22Rv1 (cell line): ENCODE results near the gene E2F2.

Experiments
- CTCF ChIP-seq: fragments of 450-650 bp; IDR thresholded peaks from 2 replicates; pipeline ENCODE4 v1.5.1; 2017; ENCODE audit warnings: mild to moderate bottlenecking
- ZFX ChIP-seq: fragments of 450-650 bp; IDR thresholded peaks from 2 replicates; pipeline ENCODE4 v1.6.1; 2017; ENCODE audit warnings: antibody characterized with exemption, borderline replicate concordance

DNA sequence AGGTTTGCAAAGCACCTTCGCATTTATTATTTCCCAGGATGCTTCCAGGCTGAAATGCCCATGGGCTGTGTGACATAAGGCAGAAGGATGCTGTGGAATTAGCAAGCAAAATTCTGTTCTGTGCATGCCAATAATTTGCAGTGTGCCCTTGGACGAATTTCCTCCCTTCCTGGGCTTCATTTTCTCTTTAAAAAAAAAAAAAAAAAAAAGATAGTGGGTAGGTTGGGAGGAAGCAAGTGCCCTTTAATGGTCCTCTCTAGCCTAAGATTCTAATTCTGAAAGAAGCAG, 30.7 kb upstream of the E2F2 start:
- TF ChIP-seq CTCF (no peak), ZFX (no peak)
